HG03575 (cell line): ENCODE data around the gene CCDC186.

Experiments used
- ATAC-seq: cut with Tn5 transposase; IDR thresholded peaks from one replicate; pipeline ENCODE4 v1.9.1; 2021; ENCODE audit not compliant: unreplicated experiment, insufficient number of reproducible peaks, low FRiP score; ENCODE audit errors: extremely low read depth

Gene CCDC186

DNA sequence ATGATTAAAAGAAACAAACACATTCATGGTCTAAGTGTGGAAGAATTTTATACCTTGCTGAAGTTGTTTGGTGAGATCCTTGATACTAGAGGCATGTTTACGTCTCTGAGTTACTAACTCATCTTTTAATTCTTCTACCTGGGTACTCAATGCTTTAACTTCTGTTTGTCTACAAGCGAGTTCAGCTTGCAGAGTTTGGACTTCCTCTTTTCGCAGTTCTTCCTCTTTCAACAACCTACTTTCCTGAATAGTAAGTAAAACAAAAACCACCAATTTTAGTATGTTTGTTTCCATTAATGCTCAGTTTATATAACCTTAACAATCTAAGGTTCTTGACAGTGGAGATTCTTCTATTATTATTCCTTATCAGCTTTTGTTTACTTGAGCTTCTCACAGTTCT lies 42.9 kb downstream of the CCDC186 start:
- no peak for ATAC-seq

DNA sequence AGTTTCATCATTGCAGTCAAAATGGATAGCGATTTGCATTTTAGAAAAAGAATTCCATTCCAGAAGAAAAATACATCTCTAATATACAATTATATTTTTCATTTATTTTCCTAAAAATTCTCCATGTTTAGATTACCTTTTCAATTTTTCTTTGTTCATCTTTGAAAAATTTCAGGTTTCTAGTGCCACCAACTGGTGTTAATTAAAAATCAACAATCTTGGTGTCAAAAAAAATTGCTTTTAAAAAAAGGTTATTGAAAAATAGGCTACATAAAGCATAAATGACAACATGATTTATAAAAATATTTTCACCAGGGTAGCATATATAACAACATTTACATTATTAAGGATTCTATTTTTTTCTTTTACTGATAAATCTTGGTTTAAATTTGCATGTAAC lies 53.0 kb downstream of the CCDC186 start:
- ATAC-seq, result no peak

- no peak for ATAC-seq
Measured at GRCh38 chr10:114118514-114118913, 55.5 kb downstream of the CCDC186 start.

GRCh38 chr10:114117728-114118127 lies 56.3 kb downstream of the CCDC186 start:
- no peak for ATAC-seq

- no peak for ATAC-seq
Measured at GRCh38 chr10:114115661-114116445, 58.1 kb downstream of the CCDC186 start.

- ATAC-seq, result no peak
Measured at GRCh38 chr10:114110174-114110972, 63.6 kb downstream of the CCDC186 start.

DNA sequence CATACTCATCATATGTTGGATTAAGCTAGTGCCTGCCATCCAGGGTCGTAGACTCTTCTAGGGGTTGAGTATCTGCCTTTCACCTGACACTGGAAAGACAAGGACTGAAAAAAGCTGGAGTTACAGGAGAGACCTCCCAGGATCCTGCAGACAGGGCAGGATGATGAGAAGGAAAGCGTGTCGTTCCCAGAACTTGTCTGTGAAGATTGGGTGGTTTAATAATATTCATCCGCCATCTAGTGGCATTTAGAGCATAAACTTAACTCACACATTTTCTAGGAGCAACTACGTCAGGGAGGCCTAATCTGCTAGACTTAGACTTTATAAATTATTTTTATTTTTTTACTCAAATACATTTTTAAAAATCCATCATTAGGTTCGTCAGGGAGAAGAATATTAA lies 70.7 kb downstream of the CCDC186 start:
- no peak for ATAC-seq

GRCh38 chr10:114102256-114102655 lies 71.7 kb downstream of the CCDC186 start:
- ATAC-seq, result no peak

GRCh38 chr10:114100848-114101741 lies 72.9 kb downstream of the CCDC186 start:
- no peak for ATAC-seq

GRCh38 chr10:114096864-114097263 lies 77.1 kb downstream of the CCDC186 start:
- ATAC-seq, result no peak

DNA sequence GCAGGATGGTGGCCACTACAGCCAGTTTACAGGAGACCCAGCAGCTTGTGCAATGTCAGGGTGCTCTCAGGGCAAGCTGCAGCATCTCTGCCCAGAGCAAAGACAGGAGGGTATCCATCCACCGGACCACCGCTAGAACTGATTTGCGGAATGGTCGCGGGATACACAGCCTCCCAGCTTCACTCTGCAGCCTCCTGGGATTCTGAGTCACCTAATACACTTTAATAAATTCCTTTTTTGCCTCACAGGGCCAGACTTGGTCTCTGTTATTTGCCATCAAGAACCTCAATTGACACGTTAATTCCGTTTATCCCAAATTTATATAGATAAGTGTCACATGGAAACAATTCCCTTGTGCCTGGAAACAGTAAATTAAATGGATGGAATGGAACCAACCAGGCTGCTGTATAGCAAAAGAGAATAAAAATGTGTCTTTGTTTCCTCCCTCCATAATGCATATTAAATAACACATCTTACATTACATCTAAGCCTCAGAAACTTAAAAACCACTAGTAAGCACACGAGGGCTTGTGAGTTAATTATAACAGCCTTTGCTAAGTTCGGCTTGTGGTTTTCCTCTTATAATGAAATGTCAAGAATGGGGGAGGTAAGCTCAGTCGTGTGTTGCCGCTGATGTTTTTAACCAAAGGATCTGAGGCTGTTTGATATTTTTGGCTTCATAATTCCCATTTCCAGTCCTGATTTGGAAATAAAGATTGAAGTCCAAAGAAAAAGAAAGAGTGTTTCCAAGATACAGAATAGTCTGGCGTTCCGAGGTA lies 78.3 kb downstream of the CCDC186 start:
- no peak for ATAC-seq

- ATAC-seq, result no peak
Measured at GRCh38 chr10:114094795-114095194, 79.2 kb downstream of the CCDC186 start.

DNA sequence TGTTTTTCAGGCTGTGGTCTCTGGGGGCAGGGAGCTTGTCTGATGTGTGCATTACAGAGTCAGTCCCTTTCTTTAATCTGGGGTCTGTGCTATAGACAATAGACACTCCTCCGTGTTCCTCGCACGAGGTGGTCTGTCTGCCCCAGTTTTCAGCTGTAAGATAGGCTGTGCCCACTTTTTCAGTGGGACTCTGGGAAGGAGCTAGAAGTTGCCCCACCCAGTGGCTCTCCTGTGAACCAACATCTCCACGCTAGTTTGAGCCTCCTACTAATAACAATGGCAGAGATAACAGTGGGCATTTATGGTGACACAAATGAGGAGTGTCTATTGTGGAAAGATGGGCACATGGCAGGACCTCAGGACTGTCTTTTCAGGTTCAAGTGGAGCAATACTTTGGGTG lies 86.3 kb downstream of the CCDC186 start:
- no peak for ATAC-seq

- ATAC-seq, result no peak
Measured at GRCh38 chr10:114087255-114087654, 86.7 kb downstream of the CCDC186 start.

GRCh38 chr10:114084215-114084614 lies 89.8 kb downstream of the CCDC186 start:
- no peak for ATAC-seq

- ATAC-seq, result no peak
Measured at GRCh38 chr10:114083040-114083439, 91.0 kb downstream of the CCDC186 start.

GRCh38 chr10:114081911-114082583 lies 92.0 kb downstream of the CCDC186 start:
- ATAC-seq, result no peak

GRCh38 chr10:114079421-114079820 lies 94.6 kb downstream of the CCDC186 start:
- ATAC-seq, result no peak
